ENCODE measurements around the gene DUSP7. TPM values are rescaled to one million over a fixed set of nuclear protein-coding genes. Genes with fewer than 3 reads are reported as not detected.

Gene DUSP7
- total RNA-seq, 2 experiments from 2014 or later, result 4.8 to 5.2 TPM

- Mint-ChIP-seq H3K9me3 (no peaks in the 10 kb centered on the region), H3K4me1 (ENCODE audit: low read depth) (peaks cover 5% of the 10 kb centered on the region), H3K27me3 (no peaks in the 10 kb centered on the region), H3K27ac (no peak overlapping the region), H3K4me3 (no peak overlapping the region), H3K36me3 (ENCODE audit: low read depth) (no peaks in the 10 kb centered on the region)
- Histone ChIP-seq H3K9me3 (ENCODE audit: control insufficient read depth in 1 of 2, insufficient read depth in 1 of 2, low read length in 2 of 2) (no peaks in the 10 kb centered on the region), H3K27me3 (ENCODE audit: control insufficient read depth in 1 of 2, insufficient read depth in 2 of 2, low read length in 2 of 2) (no peaks in the 10 kb centered on the region), H3K36me3 (ENCODE audit: insufficient read depth, low read length) (no peaks in the 10 kb centered on the region), H3K4me1 (ENCODE audit: insufficient read depth, low read length) (peaks cover 2% of the 10 kb centered on the region), H3K27ac (ENCODE audit: low read depth in 1 of 2, low read length in 2 of 2) (no peak overlapping the region), H3K4me3 (ENCODE audit: low read length) (no peak overlapping the region)
- intact Hi-C loops (cut with DNase I, micrococcal nuclease), result no loop called here
- DNase-seq, result no peak
- CTCF ChIA-PET, result no interaction called here
- ATAC-seq (ENCODE audit: poor library complexity), result no peak
- TF ChIP-seq CTCF (IDR thresholded peaks at IDR 0.05), result no peak
- POLR2A ChIA-PET, result no interaction called here
Measured at GRCh38 chr3:52092271-52092660, 35.9 kb upstream of the DUSP7 start.

- Histone ChIP-seq H3K27ac (ENCODE audit: low read depth in 1 of 2, low read length in 2 of 2) (no peak overlapping the region), H3K4me3 (ENCODE audit: low read length) (no peak overlapping the region)
- H3K27me3 Mint-ChIP-seq, result no peaks in the 10 kb centered on the region
Measured at GRCh38 chr3:52091586-52092270, 35.4 kb upstream of the DUSP7 start.

GRCh38 chr3:52090933-52091468 lies 34.6 kb upstream of the DUSP7 start:
- no peaks in the 10 kb centered on the region for H3K27me3 Mint-ChIP-seq
- ATAC-seq (ENCODE audit: poor library complexity), result no peak
- peaks cover 14% of the 10 kb centered on the region for H3K4me1 ChIP-seq (ENCODE audit: insufficient read depth, low read length)
- no peak for TF ChIP-seq CTCF (IDR thresholded peaks at IDR 0.05)
- H3K4me1 Mint-ChIP-seq (ENCODE audit: low read depth), result peaks cover 11% of the 10 kb centered on the region
- H3K36me3 Mint-ChIP-seq (ENCODE audit: low read depth), result no peaks in the 10 kb centered on the region
- DNase-seq, result no peak
- CTCF ChIA-PET, result no interaction called here
- intact Hi-C loops (cut with DNase I, micrococcal nuclease), result no loop called here
- H3K27ac Mint-ChIP-seq, result no peak overlapping the region
- H3K9me3 Mint-ChIP-seq, result no peaks in the 10 kb centered on the region
- no peaks in the 10 kb centered on the region for H3K9me3 ChIP-seq (ENCODE audit: control insufficient read depth in 1 of 2, insufficient read depth in 1 of 2, low read length in 2 of 2)
- H3K27ac ChIP-seq (ENCODE audit: low read depth in 1 of 2, low read length in 2 of 2), result no peak overlapping the region
- H3K4me3 ChIP-seq (ENCODE audit: low read length), result no peak overlapping the region
- no peak overlapping the region for H3K4me3 Mint-ChIP-seq
- no peaks in the 10 kb centered on the region for H3K27me3 ChIP-seq (ENCODE audit: control insufficient read depth in 1 of 2, insufficient read depth in 2 of 2, low read length in 2 of 2)
- no peaks in the 10 kb centered on the region for H3K36me3 ChIP-seq (ENCODE audit: insufficient read depth, low read length)
- POLR2A ChIA-PET, result no interaction called here

More at GRCh38 chr3:52091586-52092270, 35.4 kb upstream of the DUSP7 start:
- H3K27me3 ChIP-seq (ENCODE audit: control insufficient read depth in 1 of 2, insufficient read depth in 2 of 2, low read length in 2 of 2), result no peaks in the 10 kb centered on the region
- TF ChIP-seq CTCF (IDR thresholded peaks at IDR 0.05), result no peak
- Mint-ChIP-seq H3K36me3 (ENCODE audit: low read depth) (no peaks in the 10 kb centered on the region), H3K4me1 (ENCODE audit: low read depth) (peaks cover 10% of the 10 kb centered on the region), H3K9me3 (no peaks in the 10 kb centered on the region), H3K27ac (no peak overlapping the region), H3K4me3 (no peak overlapping the region)
- POLR2A ChIA-PET, result no interaction called here
- peaks cover 7% of the 10 kb centered on the region for H3K4me1 ChIP-seq (ENCODE audit: insufficient read depth, low read length)
- intact Hi-C loops (cut with DNase I, micrococcal nuclease), result no loop called here
- no peaks in the 10 kb centered on the region for H3K9me3 ChIP-seq (ENCODE audit: control insufficient read depth in 1 of 2, insufficient read depth in 1 of 2, low read length in 2 of 2)
- ATAC-seq (ENCODE audit: poor library complexity), result no peak
- CTCF ChIA-PET, result no interaction called here
- DNase-seq, result no peak
- no peaks in the 10 kb centered on the region for H3K36me3 ChIP-seq (ENCODE audit: insufficient read depth, low read length)
